DOHH2 (cell line): ENCODE measurements around the gene MAGEA8.

Experiments used
- H3F3A ChIP-seq: fragments of 200-600 bp; sonication (generic), shearing (Covaris generic); 2 replicates; pipeline ENCODE4 v1.6.0; 2016; ENCODE audit warnings: antibody characterized with exemption, mild to moderate bottlenecking; ENCODE audit not compliant: control insufficient read depth, insufficient read depth
- H3K27ac ChIP-seq: fragments of 200-600 bp; sonication (generic); 2 replicates; pipeline ENCODE4 v1.5.1; 2014; ENCODE audit warnings: low read depth, mild to moderate bottlenecking, low read length, moderate library complexity
- H3K27me3 ChIP-seq: fragments of 200-600 bp; sonication (generic); 2 replicates; pipeline ENCODE4 v1.6.1; 2014; ENCODE audit warnings: mild to moderate bottlenecking, low read length, mixed read lengths; ENCODE audit not compliant: control insufficient read depth
- H3K36me3 ChIP-seq: fragments of 200-600 bp; sonication (generic); 2 replicates; pipeline ENCODE4 v1.6.1; 2014; ENCODE audit warnings: mild to moderate bottlenecking, low read length, moderate library complexity, mixed read lengths; ENCODE audit not compliant: control insufficient read depth
- H3K4me1 ChIP-seq: fragments of 200-600 bp; sonication (generic); 2 replicates; pipeline ENCODE4 v1.6.1; 2014; ENCODE audit warnings: mild to moderate bottlenecking, low read length, mixed read lengths; ENCODE audit not compliant: control insufficient read depth
- H3K4me2 ChIP-seq: fragments of 200-600 bp; sonication (generic); 2 replicates; pipeline ENCODE4 v1.6.0; 2014; ENCODE audit warnings: mild to moderate bottlenecking, low read length, moderate library complexity
- H3K4me3 ChIP-seq: fragments of 200-600 bp; sonication (generic); 2 replicates; pipeline ENCODE4 v1.5.1; 2014; ENCODE audit warnings: mild to moderate bottlenecking, low read length, mixed read lengths
- H3K79me2 ChIP-seq: fragments of 200-600 bp; sonication (generic); 2 replicates; pipeline ENCODE4 v1.6.1; 2014; ENCODE audit warnings: mild to moderate bottlenecking, low read length, mixed read lengths; ENCODE audit not compliant: control insufficient read depth
- H3K9me2 ChIP-seq: fragments of 200-600 bp; sonication (generic); replicated peaks from 2 replicates; pipeline ENCODE4 v1.6.1; 2014; ENCODE audit warnings: mild to moderate bottlenecking, low read length, mixed read lengths; ENCODE audit not compliant: control insufficient read depth
- H3K9me3 ChIP-seq: fragments of 200-600 bp; sonication (generic); 2 replicates; pipeline ENCODE4 v1.6.1; 2014; ENCODE audit warnings: antibody characterized with exemption, low read length, mixed read lengths; ENCODE audit not compliant: control insufficient read depth, insufficient read depth
- H4K20me1 ChIP-seq: fragments of 200-600 bp; sonication (generic); 2 replicates; pipeline ENCODE4 v1.6.0; 2014; ENCODE audit warnings: low read depth, mild to moderate bottlenecking, antibody characterized with exemption, low read length, moderate library complexity; ENCODE audit not compliant: control insufficient read depth, insufficient read depth
- EZH2phosphoT487 ChIP-seq: fragments of 200-600 bp; sonication (generic); IDR thresholded peaks from 2 replicates; pipeline ENCODE4 v1.6.1; 2017; ENCODE audit warnings: borderline replicate concordance, mild to moderate bottlenecking, antibody characterized with exemption, low read length, moderate library complexity, mixed read lengths
- TF ChIP-seq, protein P1 (sequence below): fragments of 200-600 bp; sonication (generic); IDR thresholded peaks from one replicate; pipeline ENCODE4 v1.5.1; 2014; ENCODE audit warnings: antibody characterized with exemption, mild to moderate bottlenecking, low read depth, low read length; ENCODE audit not compliant: poor library complexity, severe bottlenecking

The MAGEA8 gene

DNA sequence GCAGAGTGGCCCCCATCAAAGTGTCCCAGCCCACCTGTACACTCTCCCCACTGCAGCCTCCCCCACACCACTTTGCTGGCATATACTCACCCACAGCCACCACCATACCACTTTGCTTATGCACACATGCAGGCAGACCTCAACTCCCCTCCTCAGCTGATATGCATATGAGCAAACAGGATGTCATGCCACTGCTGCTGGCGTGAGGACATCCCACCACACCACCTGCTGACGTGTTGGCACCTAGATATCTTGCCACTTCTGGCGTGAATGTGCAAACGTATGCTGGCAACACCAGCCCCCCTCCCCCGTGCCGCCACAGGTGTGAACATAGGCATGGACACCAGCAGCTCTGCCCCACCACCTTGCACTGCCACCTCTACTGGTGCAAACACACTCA is 22.4 kb upstream of the MAGEA8 start:
- no peaks in the 10 kb centered on the region for H3K79me2 ChIP-seq
- no peaks in the 10 kb centered on the region for H3K27me3 ChIP-seq
- H3K36me3 ChIP-seq = no peaks in the 10 kb centered on the region
- H3F3A ChIP-seq = no peaks in the 10 kb centered on the region
- no peak overlapping the region for H3K27ac ChIP-seq
- H3K9me3 ChIP-seq = no peaks in the 10 kb centered on the region
- H3K9me2 ChIP-seq = no peaks in the 10 kb centered on the region
- no peak overlapping the region for H3K4me3 ChIP-seq
- H3K4me2 ChIP-seq = no peak overlapping the region
- TF ChIP-seq EZH2phosphoT487 = no peak
- TF ChIP-seq, protein P1, sequence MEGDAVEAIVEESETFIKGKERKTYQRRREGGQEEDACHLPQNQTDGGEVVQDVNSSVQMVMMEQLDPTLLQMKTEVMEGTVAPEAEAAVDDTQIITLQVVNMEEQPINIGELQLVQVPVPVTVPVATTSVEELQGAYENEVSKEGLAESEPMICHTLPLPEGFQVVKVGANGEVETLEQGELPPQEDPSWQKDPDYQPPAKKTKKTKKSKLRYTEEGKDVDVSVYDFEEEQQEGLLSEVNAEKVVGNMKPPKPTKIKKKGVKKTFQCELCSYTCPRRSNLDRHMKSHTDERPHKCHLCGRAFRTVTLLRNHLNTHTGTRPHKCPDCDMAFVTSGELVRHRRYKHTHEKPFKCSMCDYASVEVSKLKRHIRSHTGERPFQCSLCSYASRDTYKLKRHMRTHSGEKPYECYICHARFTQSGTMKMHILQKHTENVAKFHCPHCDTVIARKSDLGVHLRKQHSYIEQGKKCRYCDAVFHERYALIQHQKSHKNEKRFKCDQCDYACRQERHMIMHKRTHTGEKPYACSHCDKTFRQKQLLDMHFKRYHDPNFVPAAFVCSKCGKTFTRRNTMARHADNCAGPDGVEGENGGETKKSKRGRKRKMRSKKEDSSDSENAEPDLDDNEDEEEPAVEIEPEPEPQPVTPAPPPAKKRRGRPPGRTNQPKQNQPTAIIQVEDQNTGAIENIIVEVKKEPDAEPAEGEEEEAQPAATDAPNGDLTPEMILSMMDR = no peak
- H4K20me1 ChIP-seq = no peaks in the 10 kb centered on the region
- H3K4me1 ChIP-seq = no peaks in the 10 kb centered on the region

DNA sequence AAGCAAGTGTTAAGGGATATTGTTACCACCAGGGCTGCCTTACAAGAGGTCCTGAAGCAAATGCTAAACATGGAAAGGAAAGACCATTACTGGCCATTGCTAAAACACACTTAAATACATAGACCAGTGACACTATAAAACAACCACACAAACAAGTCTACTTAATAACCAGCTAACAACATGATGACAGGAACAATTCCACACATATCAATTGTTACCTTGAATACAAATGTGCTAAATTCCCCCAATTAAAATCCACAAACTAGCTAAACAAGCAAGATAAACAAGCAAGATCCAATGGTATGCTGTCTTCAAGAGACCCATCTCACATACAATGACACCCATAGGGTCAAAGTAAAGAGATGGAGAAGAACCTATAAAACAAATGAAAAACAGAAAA is 20.5 kb upstream of the MAGEA8 start:
- Histone ChIP-seq H3K4me1 (no peaks in the 10 kb centered on the region), H3K9me2 (no peaks in the 10 kb centered on the region), H3K27ac (no peak overlapping the region), H3K27me3 (no peaks in the 10 kb centered on the region), H3K4me3 (no peak overlapping the region), H4K20me1 (no peaks in the 10 kb centered on the region), H3K9me3 (no peaks in the 10 kb centered on the region), H3F3A (no peaks in the 10 kb centered on the region), H3K79me2 (no peaks in the 10 kb centered on the region), H3K4me2 (no peak overlapping the region), H3K36me3 (no peaks in the 10 kb centered on the region)
- TF ChIP-seq EZH2phosphoT487 = no peak
- TF ChIP-seq, protein P1 = no peak

DNA sequence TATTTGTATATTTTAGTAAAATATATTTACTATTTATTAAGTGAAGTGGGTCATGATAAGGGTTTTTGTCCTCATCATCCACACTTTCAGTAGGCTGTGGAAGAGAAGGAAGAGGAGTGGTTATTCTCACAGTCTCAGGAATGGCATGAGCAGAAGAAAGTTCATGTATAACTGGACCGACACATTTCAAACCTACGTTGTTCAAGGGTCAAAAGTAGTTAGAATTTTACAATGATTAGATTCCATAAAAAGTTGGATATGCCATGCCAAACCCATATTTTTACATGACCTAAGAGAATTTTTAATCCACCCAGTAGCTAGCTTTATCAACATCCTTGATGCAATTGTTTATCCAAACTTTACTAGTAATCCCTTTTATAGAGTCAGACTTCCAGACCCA is 15.6 kb upstream of the MAGEA8 start:
- H3K9me3 ChIP-seq = no peaks in the 10 kb centered on the region
- no peaks in the 10 kb centered on the region for H3K9me2 ChIP-seq
- no peaks in the 10 kb centered on the region for H3K4me1 ChIP-seq
- no peaks in the 10 kb centered on the region for H3K27me3 ChIP-seq
- no peaks in the 10 kb centered on the region for H3K36me3 ChIP-seq
- H3K4me3 ChIP-seq = no peak overlapping the region
- no peak overlapping the region for H3K27ac ChIP-seq
- TF ChIP-seq EZH2phosphoT487 = no peak
- TF ChIP-seq, protein P1 = no peak
- no peaks in the 10 kb centered on the region for H3F3A ChIP-seq
- H3K79me2 ChIP-seq = no peaks in the 10 kb centered on the region
- no peak overlapping the region for H3K4me2 ChIP-seq
- H4K20me1 ChIP-seq = no peaks in the 10 kb centered on the region

DNA sequence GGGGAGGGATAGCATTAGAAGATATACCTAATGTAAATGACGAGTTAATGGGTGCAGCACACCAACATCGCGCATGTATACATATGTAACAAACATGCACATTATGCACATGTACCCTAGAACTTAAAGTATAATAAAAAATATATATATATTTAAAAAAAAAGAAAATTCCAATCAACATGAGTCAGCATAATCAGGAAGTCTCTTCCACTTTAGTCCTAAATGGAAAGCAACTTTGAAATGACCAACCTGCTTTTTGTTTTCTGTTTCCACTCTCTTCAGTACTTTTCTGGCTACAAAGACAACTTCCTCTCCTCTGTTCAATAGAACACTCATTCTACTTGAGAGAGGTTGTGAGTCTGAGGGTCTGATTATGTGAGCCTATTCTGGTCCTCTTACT is 13.5 kb upstream of the MAGEA8 start:
- TF ChIP-seq EZH2phosphoT487 = no peak
- Histone ChIP-seq H3K4me3 (no peak overlapping the region), H3K27me3 (no peaks in the 10 kb centered on the region), H3K27ac (no peak overlapping the region), H3K36me3 (no peaks in the 10 kb centered on the region), H3K4me1 (no peaks in the 10 kb centered on the region), H4K20me1 (no peaks in the 10 kb centered on the region), H3F3A (no peaks in the 10 kb centered on the region), H3K4me2 (no peak overlapping the region), H3K79me2 (no peaks in the 10 kb centered on the region), H3K9me2 (no peaks in the 10 kb centered on the region), H3K9me3 (no peaks in the 10 kb centered on the region)
